ENCODE measurements around the gene AMACR. TPM values are rescaled to one million over a fixed set of nuclear protein-coding genes. Genes with fewer than 3 reads are reported as not detected.

The AMACR gene
- total and polyA plus RNA-seq, 4 experiments from 2014 or later: 5.2 to 9.2 (median 7.4) TPM

DNA sequence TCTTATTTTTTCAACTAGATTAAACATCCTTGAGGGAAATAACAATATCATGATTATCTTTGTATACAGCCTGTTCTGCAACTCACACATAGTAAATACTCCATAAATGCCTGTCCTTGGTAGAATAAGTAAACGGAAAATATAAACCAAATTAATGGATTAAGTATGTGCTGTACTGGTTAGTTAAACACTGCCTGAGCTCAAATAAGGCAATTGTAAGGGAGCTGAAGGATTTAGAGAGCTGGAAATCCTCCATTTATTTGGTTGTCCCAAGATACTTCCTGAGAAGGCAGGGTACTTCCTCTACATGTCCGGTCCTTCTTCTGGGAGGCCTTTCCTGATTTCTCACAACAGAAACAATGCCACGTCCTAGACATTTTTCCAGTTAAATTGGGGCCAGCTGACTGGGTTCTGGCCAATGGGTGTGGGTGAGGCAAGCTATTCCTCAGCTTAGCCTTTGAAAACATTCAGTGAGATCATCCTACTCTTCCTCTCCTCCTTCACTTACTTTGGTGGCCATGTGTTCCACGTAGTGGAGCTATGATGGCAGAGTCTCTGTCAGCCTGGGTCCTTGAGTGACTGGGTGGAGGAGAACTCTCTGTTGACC, 43.6 kb upstream of the AMACR start:
- Mint-ChIP-seq H3K27me3 (no peaks in the 10 kb centered on the region), H3K36me3 (peaks cover 16 to 43% of the 10 kb centered on the region in 2 donors), H3K4me1 (peaks cover 0 to 2% (median 0%) of the 10 kb centered on the region in 4 donors), H3K27ac (peak overlapping the region in 1 of 7 donors; percentile 20), H3K4me3 (no peak overlapping the region), H3K9me3 (no peaks in the 10 kb centered on the region)
- H3K36me3 ChIP-seq (ENCODE audit: insufficient read depth, low read length): no peaks in the 10 kb centered on the region
- no peaks in the 10 kb centered on the region for H3K27me3 ChIP-seq (ENCODE audit: insufficient read depth, low read length)
- H3K4me3 ChIP-seq (ENCODE audit: low read length in 2 of 2): no peak overlapping the region
- H3K27ac ChIP-seq (ENCODE audit: low read depth, low read length): no peak overlapping the region
- no peaks in the 10 kb centered on the region for H3K9me3 ChIP-seq (ENCODE audit: control insufficient read depth in 1 of 2, low read length in 2 of 2)
- ChIA-PET POLR2A (ENCODE audit: partially characterized antibody) (no interaction called here), CTCF (ENCODE audit: partially characterized antibody) (no interaction called here)
- no peak for DNase-seq
- intact Hi-C loops (cut with micrococcal nuclease): no loop called here
- no peaks in the 10 kb centered on the region for H3K4me1 ChIP-seq (ENCODE audit: insufficient read depth, low read length)

DNA sequence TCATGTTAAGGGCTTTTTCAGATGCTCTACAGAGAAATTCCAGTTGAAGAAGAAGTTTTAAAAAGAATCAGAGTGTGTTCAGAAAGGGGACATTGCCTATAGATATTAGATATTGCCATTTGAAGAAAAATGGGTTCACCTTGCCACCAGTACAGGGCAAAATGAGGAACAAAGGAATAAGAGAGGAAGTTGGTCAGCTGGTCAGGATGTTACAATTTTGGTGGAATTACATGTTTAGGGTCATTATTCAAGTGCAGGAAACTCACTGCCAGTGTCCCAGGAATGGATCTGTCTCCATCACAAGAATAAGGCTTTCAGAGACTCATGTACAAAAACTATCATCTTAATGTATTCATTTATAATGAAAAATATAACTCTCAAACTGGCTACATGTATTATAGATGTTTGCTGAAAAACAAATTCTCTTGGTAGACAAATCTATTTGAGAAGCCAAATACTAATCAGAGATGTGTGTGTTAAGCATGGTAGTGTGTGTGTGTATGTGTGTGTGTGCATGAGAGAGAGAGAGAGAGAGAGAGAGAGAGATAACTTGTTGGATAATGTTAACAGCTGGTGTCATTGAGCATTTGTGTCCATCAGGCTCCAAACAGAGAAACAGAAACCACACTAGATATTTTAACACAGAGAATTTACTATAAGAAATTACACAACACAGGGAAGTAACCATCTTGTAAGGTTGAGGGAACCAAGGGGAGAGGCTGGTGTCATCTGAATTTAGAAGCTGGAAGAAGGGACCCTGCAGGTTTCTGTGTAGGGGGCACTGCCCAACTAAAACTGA, 40.1 kb upstream of the AMACR start:
- Histone ChIP-seq H3K4me1 (ENCODE audit: insufficient read depth, low read length) (no peaks in the 10 kb centered on the region), H3K27me3 (ENCODE audit: insufficient read depth, low read length) (no peaks in the 10 kb centered on the region), H3K9me3 (ENCODE audit: control insufficient read depth in 1 of 2, low read length in 2 of 2) (no peaks in the 10 kb centered on the region), H3K4me3 (ENCODE audit: low read length in 2 of 2) (no peak overlapping the region), H3K36me3 (ENCODE audit: insufficient read depth, low read length) (no peaks in the 10 kb centered on the region), H3K27ac (ENCODE audit: low read depth, low read length) (no peak overlapping the region)
- Mint-ChIP-seq H3K36me3 (peaks cover 18 to 43% of the 10 kb centered on the region in 2 donors), H3K9me3 (no peaks in the 10 kb centered on the region), H3K27me3 (no peaks in the 10 kb centered on the region), H3K4me1 (peaks cover 0 to 7% (median 0%) of the 10 kb centered on the region in 4 donors), H3K4me3 (no peak overlapping the region), H3K27ac (no peak overlapping the region)
- POLR2A ChIA-PET (ENCODE audit: partially characterized antibody): no interaction called here
- CTCF ChIA-PET (ENCODE audit: partially characterized antibody): no interaction called here
- DNase-seq: no peak
- intact Hi-C loops (cut with micrococcal nuclease): no loop called here

DNA sequence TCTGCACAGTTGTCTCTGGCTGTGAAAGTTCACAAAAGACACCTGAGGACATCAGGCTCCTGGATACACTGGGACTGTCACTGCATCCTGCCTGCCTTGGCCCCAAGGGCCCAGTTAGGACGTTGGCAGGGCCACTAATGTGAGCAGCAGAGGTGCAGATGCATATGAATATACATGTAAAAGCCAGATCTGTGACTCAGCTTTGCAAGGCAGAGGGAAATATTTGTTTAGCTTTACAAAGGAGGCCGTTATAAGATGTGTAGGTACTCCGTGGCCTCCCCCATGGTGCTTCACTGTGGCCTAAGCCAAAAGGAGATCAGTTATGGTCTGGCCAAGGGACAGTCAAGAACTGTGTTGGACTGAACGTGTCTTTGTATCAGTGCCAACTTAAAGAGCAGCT, 39.3 kb upstream of the AMACR start:
- H3K4me3 Mint-ChIP-seq: no peak overlapping the region
- intact Hi-C loops (cut with micrococcal nuclease): no loop called here
- H3K36me3 Mint-ChIP-seq: peaks cover 18 to 40% of the 10 kb centered on the region in 2 donors
- Histone ChIP-seq H3K9me3 (ENCODE audit: control insufficient read depth in 1 of 2, low read length in 2 of 2) (no peaks in the 10 kb centered on the region), H3K4me3 (ENCODE audit: low read length in 2 of 2) (no peak overlapping the region), H3K36me3 (ENCODE audit: insufficient read depth, low read length) (no peaks in the 10 kb centered on the region), H3K4me1 (ENCODE audit: insufficient read depth, low read length) (no peaks in the 10 kb centered on the region), H3K27me3 (ENCODE audit: insufficient read depth, low read length) (no peaks in the 10 kb centered on the region), H3K27ac (ENCODE audit: low read depth, low read length) (no peak overlapping the region)
- CTCF ChIA-PET (ENCODE audit: partially characterized antibody): no interaction called here
- no peak overlapping the region for H3K27ac Mint-ChIP-seq
- no peaks in the 10 kb centered on the region for H3K27me3 Mint-ChIP-seq
- no peaks in the 10 kb centered on the region for H3K9me3 Mint-ChIP-seq
- POLR2A ChIA-PET (ENCODE audit: partially characterized antibody): no interaction called here
- no peak for DNase-seq
- peaks cover 0 to 7% (median 0%) of the 10 kb centered on the region in 4 donors for H3K4me1 Mint-ChIP-seq

DNA sequence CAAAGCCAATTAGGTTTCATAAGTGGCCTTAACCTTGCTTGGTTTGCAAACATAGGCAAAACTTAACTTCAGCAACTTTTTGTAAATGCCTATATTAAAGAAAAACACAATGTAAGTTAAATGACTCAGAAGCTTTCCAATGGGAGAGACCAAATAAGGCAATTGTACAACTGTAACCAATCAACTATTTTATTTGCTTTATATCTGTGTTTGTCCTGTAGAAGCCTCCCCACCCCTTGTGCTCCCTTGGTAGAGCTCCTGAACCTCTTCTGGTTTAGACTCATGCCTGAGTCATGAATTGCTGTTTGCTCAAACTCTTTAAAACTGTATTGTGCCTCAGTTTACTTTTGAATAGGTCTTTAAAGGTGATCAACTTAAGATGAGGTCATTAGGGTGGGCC, 38.1 kb upstream of the AMACR start:
- no peak for DNase-seq
- Histone ChIP-seq H3K27ac (ENCODE audit: low read depth, low read length) (no peak overlapping the region), H3K36me3 (ENCODE audit: insufficient read depth, low read length) (no peaks in the 10 kb centered on the region), H3K27me3 (ENCODE audit: insufficient read depth, low read length) (no peaks in the 10 kb centered on the region), H3K4me3 (ENCODE audit: low read length in 2 of 2) (no peak overlapping the region), H3K9me3 (ENCODE audit: control insufficient read depth in 1 of 2, low read length in 2 of 2) (no peaks in the 10 kb centered on the region), H3K4me1 (ENCODE audit: insufficient read depth, low read length) (no peaks in the 10 kb centered on the region)
- Mint-ChIP-seq H3K4me1 (peaks cover 0 to 7% (median 0%) of the 10 kb centered on the region in 4 donors), H3K9me3 (no peaks in the 10 kb centered on the region), H3K4me3 (no peak overlapping the region), H3K27me3 (no peaks in the 10 kb centered on the region), H3K27ac (peak overlapping the region in 1 of 7 donors; percentile 25), H3K36me3 (peaks cover 9 to 28% of the 10 kb centered on the region in 2 donors)
- ChIA-PET POLR2A (ENCODE audit: partially characterized antibody) (no interaction called here), CTCF (ENCODE audit: partially characterized antibody) (no interaction called here)
- intact Hi-C loops (cut with micrococcal nuclease): no loop called here

DNA sequence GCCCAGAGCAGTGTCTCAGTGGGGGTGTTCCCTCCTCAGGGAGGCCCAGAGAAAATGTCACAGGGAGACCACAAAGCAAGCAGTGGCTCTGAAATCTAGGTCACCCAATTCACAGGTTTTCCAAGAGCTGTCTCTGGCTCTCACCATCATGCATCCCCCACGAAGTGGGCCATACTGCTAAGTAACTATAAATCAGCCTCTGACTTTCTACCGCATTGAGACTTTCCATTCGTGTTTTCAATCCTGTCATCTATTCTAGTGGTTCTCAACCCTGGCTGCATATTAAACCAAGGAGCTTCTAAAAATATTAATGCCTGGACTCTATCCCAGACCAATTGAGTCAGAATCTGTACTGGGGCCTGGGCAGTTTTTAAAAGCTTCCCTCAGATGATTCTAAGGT, 37.2 kb upstream of the AMACR start:
- no peak overlapping the region for H3K4me3 ChIP-seq (ENCODE audit: low read length in 2 of 2)
- H3K9me3 ChIP-seq (ENCODE audit: control insufficient read depth in 1 of 2, low read length in 2 of 2): no peaks in the 10 kb centered on the region
- H3K36me3 ChIP-seq (ENCODE audit: insufficient read depth, low read length): no peaks in the 10 kb centered on the region
- intact Hi-C loops (cut with micrococcal nuclease): no loop called here
- no peaks in the 10 kb centered on the region for H3K27me3 ChIP-seq (ENCODE audit: insufficient read depth, low read length)
- POLR2A ChIA-PET (ENCODE audit: partially characterized antibody): no interaction called here
- DNase-seq: peak in 1 of 5 donors; percentile 2
- H3K36me3 Mint-ChIP-seq: peaks cover 2 to 24% of the 10 kb centered on the region in 2 donors
- peak overlapping the region in 1 of 8 donors; percentile 64 for H3K4me3 Mint-ChIP-seq
- CTCF ChIA-PET (ENCODE audit: partially characterized antibody): interaction anchor here (0.6 kb wide), 1 partner anchor 9 kb away, joined by 3 read pairs; no protein-coding TSS in a partner anchor
- H3K9me3 Mint-ChIP-seq: no peaks in the 10 kb centered on the region
- H3K27me3 Mint-ChIP-seq: no peaks in the 10 kb centered on the region
- H3K27ac ChIP-seq (ENCODE audit: low read depth, low read length): no peak overlapping the region
- peaks cover 0 to 7% (median 0%) of the 10 kb centered on the region in 4 donors for H3K4me1 Mint-ChIP-seq
- H3K4me1 ChIP-seq (ENCODE audit: insufficient read depth, low read length): no peaks in the 10 kb centered on the region
- H3K27ac Mint-ChIP-seq: peak overlapping the region in 2 of 7 donors; percentile 13 to 59

DNA sequence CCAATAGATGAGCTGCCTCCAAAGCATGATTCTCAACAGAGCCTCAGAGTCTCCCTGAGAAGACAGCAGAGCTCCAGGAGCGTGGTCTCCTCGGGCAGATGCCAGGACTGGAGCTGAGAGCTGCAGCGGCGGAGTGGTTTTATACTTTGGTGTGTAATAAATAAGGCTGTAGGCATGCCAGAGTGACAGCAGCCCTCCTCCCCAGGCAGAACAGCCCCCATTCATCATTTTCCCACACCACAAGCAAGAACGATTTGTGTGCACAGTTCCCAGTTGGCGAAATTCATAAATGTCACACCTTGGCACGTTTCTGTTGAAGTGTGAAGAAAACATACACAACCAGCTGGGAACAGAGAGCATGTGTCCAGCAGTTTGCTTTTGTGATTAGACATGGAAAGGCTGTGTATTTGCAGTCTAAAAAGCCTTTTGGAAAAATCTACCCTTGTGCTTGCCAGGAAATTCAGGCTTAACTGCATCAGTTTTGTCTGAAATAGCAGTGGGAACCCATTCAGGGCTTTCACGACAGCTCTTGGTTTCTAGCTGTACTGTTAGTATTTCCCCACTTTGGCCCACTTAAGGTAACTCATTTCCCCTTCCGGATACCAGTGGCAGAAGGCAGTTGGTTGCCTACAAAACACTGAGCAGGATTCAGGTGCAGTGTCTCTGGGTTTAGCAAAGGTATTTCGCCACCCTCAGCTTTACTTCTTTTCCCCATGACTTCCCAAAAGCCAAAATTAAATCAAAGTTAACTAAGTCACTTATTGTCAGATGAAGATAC, 35.4 kb upstream of the AMACR start, which contains the start of gene C1QTNF3:
Gene C1QTNF3, minus strand, starts transcription at position 115 of the 778 bp plus-strand sequence. Its CDS starts 88 bp downstream, at position 27.
- intact Hi-C loops (cut with micrococcal nuclease): no loop called here
- Histone ChIP-seq H3K27ac (ENCODE audit: low read depth, low read length) (no peak within 1 kb of the TSS), H3K4me1 (ENCODE audit: insufficient read depth, low read length) (no peaks in the 10 kb centered on the region), H3K36me3 (ENCODE audit: insufficient read depth, low read length) (no peaks in the 10 kb centered on the region), H3K9me3 (ENCODE audit: control insufficient read depth in 1 of 2, low read length in 2 of 2) (no peaks in the 10 kb centered on the region), H3K27me3 (ENCODE audit: insufficient read depth, low read length) (no peaks in the 10 kb centered on the region), H3K4me3 (ENCODE audit: low read length in 2 of 2) (no peak within 1 kb of the TSS)
- H3K4me3 Mint-ChIP-seq: no peak within 1 kb of the TSS
- H3K4me1 Mint-ChIP-seq: peaks cover 0 to 7% (median 0%) of the 10 kb centered on the region in 4 donors
- DNase-seq: peak in 1 of 5 donors; percentile 36
- POLR2A ChIA-PET (ENCODE audit: partially characterized antibody): interaction anchor here (1.3 kb wide), 1 partner anchor 35 kb away, joined by 3 read pairs; the partner anchor contains the start of gene AMACR
- H3K27ac Mint-ChIP-seq: peak within 1 kb of the TSS in 2 of 7 donors; percentile 12 to 19
- CTCF ChIA-PET (ENCODE audit: partially characterized antibody): no interaction called here
- H3K27me3 Mint-ChIP-seq: no peaks in the 10 kb centered on the region
- peaks cover 2 to 23% of the 10 kb centered on the region in 2 donors for H3K36me3 Mint-ChIP-seq
- H3K9me3 Mint-ChIP-seq: no peaks in the 10 kb centered on the region

DNA sequence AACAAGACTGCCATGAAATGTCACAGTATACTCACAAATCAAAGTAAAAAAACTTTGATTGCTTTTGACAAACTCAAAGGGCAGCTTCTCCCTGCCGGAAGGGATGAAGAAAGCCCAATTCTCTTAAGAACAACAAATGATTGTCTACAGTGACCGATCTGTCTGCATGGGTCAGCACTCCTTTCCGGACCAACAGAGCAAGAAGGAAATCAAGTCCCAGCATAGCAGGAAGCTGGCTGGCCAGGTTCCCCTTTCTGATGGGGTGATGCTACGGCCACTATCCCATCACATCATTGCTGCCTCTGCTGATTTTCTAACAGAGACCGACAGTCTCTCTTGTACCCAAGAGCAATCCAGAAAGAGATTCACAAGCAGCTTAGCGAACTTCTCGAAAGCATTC, 34.5 kb upstream of the AMACR start:
- peaks cover 0 to 7% (median 0%) of the 10 kb centered on the region in 4 donors for H3K4me1 Mint-ChIP-seq
- intact Hi-C loops (cut with micrococcal nuclease): no loop called here
- ChIA-PET POLR2A (ENCODE audit: partially characterized antibody) (interaction anchor here (1.3 kb wide), 1 partner anchor 34 kb away, joined by 3 read pairs; the partner anchor contains the start of gene AMACR), CTCF (ENCODE audit: partially characterized antibody) (no interaction called here)
- no peaks in the 10 kb centered on the region for H3K27me3 Mint-ChIP-seq
- H3K27ac Mint-ChIP-seq: no peak overlapping the region
- Histone ChIP-seq H3K4me3 (ENCODE audit: low read length in 2 of 2) (no peak overlapping the region), H3K27ac (ENCODE audit: low read depth, low read length) (no peak overlapping the region), H3K36me3 (ENCODE audit: insufficient read depth, low read length) (no peaks in the 10 kb centered on the region), H3K27me3 (ENCODE audit: insufficient read depth, low read length) (no peaks in the 10 kb centered on the region), H3K4me1 (ENCODE audit: insufficient read depth, low read length) (no peaks in the 10 kb centered on the region), H3K9me3 (ENCODE audit: control insufficient read depth in 1 of 2, low read length in 2 of 2) (no peaks in the 10 kb centered on the region)
- no peaks in the 10 kb centered on the region for H3K9me3 Mint-ChIP-seq
- peaks cover 6 to 18% of the 10 kb centered on the region in 2 donors for H3K36me3 Mint-ChIP-seq
- DNase-seq: no peak
- H3K4me3 Mint-ChIP-seq: no peak overlapping the region
